CD8-positive, alpha-beta memory T cell (primary cell): ENCODE results near the gene GRAMD2A. TPM values are rescaled to one million over a fixed set of nuclear protein-coding genes. Genes with fewer than 3 reads are reported as not detected.

ENCODE experiments used
- CTCF ChIA-PET: fragments of 350-600 bp; sonication (Branson Sonifier 250); formaldehyde crosslinking; loops from one replicate; lab custom pipeline; 2021; ENCODE audit warnings: antibody characterized with exemption; lab: Charles Lee
- POLR2A ChIA-PET: fragments of 350-600 bp; sonication (Branson Sonifier 250); formaldehyde crosslinking; loops from one replicate; lab custom pipeline; 2021; ENCODE audit warnings: antibody characterized with exemption; lab: Charles Lee
- DNase-seq, 5 donors: peaks; one replicate each; pipeline versions ENCODE4 v3.0.0 to v3.0.0-alpha.2; 2020 to 2022; ENCODE audit warnings: mixed read lengths in 1 of 5
- H3K27ac ChIP-seq: one replicate; pipeline ENCODE4 v1.7.0; 2013; ENCODE audit warnings: low read depth, mild to moderate bottlenecking, low read length, moderate library complexity
- H3K27me3 ChIP-seq: 2 replicates; pipeline ENCODE4 v1.7.0; 2013; ENCODE audit warnings: low read length, mild to moderate bottlenecking; ENCODE audit not compliant: insufficient read depth, poor library complexity, severe bottlenecking
- H3K36me3 ChIP-seq: 2 replicates; pipeline ENCODE4 v1.7.0; 2013; ENCODE audit warnings: mild to moderate bottlenecking, low read length, moderate library complexity; ENCODE audit not compliant: insufficient read depth
- H3K4me1 ChIP-seq: 2 replicates; pipeline ENCODE4 v1.7.0; 2013; ENCODE audit warnings: mild to moderate bottlenecking, low read length, moderate library complexity; ENCODE audit not compliant: insufficient read depth
- H3K4me3 ChIP-seq: 2 replicates; pipeline ENCODE4 v1.7.0; 2013; ENCODE audit warnings: mild to moderate bottlenecking, low read length
- H3K9me3 ChIP-seq: 2 replicates; pipeline ENCODE4 v1.7.0; 2013; ENCODE audit warnings: mild to moderate bottlenecking, low read length
- H3K27ac Mint-ChIP-seq, 8 donors: one replicate each; pipeline ENCODE4 v1.8.0; 2020 to 2021; ENCODE audit warnings: mixed read lengths in 8 of 8, mild to moderate bottlenecking in 6 of 8, inconsistent platforms in 3 of 8, moderate library complexity in 3 of 8
- H3K27me3 Mint-ChIP-seq, 2 donors: one replicate each; pipeline ENCODE4 v1.8.0; 2020 to 2021; ENCODE audit warnings: mixed read lengths in 2 of 2, mild to moderate bottlenecking in 1 of 2, moderate library complexity in 1 of 2
- H3K36me3 Mint-ChIP-seq, 3 donors: one replicate each; pipeline ENCODE4 v1.8.0; 2020 to 2021; ENCODE audit warnings: mixed read lengths in 3 of 3, inconsistent platforms in 1 of 3, mild to moderate bottlenecking in 1 of 3
- H3K4me1 Mint-ChIP-seq, 3 donors: one replicate each; pipeline ENCODE4 v1.8.0; 2020 to 2021; ENCODE audit warnings: mixed read lengths in 3 of 3, inconsistent platforms in 1 of 3, mild to moderate bottlenecking in 1 of 3
- H3K4me3 Mint-ChIP-seq, 7 donors: one replicate each; pipeline ENCODE4 v1.8.0; 2020 to 2021; ENCODE audit warnings: mixed read lengths in 7 of 7, mild to moderate bottlenecking in 6 of 7, moderate library complexity in 4 of 7, inconsistent platforms in 2 of 7
- H3K9me3 Mint-ChIP-seq, 5 donors: one replicate each; pipeline ENCODE4 v1.8.0; 2020 to 2022; ENCODE audit warnings: mixed read lengths in 5 of 5, mild to moderate bottlenecking in 3 of 5, moderate library complexity in 2 of 5, inconsistent platforms in 1 of 5
- polyA plus RNA-seq: library from polyadenylated mRNA; unstranded; fragments of 300-500 nt; fragmentation: Illumina TruSeq; gene quantifications from one replicate; pipeline ENCODE4 v1.2.3, GENCODE V29; 2021
- total RNA-seq, 2 experiments: library from RNA; stranded (reverse); gene quantifications; one replicate each; pipeline ENCODE4 v1.2.3, GENCODE V29; 2021

The GRAMD2A gene
- total and polyA plus RNA-seq, 3 experiments from 2014 or later = not detected

DNA sequence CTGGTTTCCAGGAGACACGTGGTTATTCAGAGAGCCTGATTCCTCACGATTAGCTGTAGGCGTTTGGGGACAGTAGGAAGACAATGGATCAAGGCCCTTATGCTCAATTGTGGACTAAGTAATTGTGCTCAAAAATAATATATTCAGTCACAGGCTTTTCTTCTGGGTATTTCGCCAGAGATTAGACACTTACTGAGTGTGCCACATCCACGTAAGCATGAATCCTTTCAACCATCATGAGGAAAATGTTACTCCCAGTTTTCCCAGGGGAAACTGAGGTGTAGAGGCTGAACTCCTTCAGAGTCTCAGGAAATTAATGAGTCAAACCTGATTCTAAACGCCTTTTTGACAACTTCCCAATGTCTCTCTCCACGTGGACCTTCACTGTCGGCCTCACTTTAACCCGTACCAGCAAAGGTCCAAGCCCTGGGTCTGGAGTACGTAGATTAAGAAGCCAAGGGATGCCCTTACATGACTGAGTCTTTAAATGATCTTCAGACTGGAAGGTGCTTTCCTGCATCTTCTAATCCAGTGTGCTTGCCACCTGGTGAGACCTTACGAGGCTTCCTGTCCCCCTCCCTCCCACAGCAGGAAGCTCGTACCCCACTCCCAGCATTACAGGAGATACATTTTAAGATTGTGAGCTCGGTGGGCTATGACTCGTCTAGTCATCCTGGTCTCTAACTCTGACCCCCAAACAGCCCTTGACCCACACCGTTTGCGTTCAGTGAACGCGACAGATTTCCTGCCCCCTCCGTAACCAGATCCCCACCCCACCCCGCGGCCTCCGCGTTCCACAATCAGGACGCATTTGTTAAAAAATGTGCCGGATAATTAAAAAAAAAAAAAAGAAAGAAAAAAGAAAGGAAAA lies 31.7 kb upstream of the GRAMD2A start:
- Mint-ChIP-seq H3K9me3 (no peaks in the 10 kb centered on the region), H3K27me3 (peaks cover 0 to 1% of the 10 kb centered on the region in 2 donors), H3K4me3 (peak overlapping the region; percentile 91 to 100 (median 99)), H3K36me3 (peaks cover 0 to 20% (median 0%) of the 10 kb centered on the region in 3 donors), H3K4me1 (peaks cover 54 to 63% (median 60%) of the 10 kb centered on the region in 3 donors), H3K27ac (peak overlapping the region; percentile 83 to 100 (median 98))
- Histone ChIP-seq H3K9me3 (no peaks in the 10 kb centered on the region), H3K4me1 (peaks cover 56% of the 10 kb centered on the region), H3K27me3 (no peaks in the 10 kb centered on the region), H3K36me3 (no peaks in the 10 kb centered on the region), H3K27ac (peak overlapping the region; percentile 86), H3K4me3 (peak overlapping the region; percentile 63)
- ChIA-PET POLR2A (interaction anchor here (1.3 to 1.6 kb wide), 2 partner anchors 12 to 146 kb away, joined by 4 to 6 read pairs; partner anchors contain the start of gene HEXA), CTCF (interaction anchor here (1.2 to 5.0 kb wide), 2 partner anchors 30 to 44 kb away, joined by 6 to 51 read pairs; partner anchors contain the start of gene GRAMD2A)
- DNase-seq = peak; percentile 24 to 60 (median 40)

DNA sequence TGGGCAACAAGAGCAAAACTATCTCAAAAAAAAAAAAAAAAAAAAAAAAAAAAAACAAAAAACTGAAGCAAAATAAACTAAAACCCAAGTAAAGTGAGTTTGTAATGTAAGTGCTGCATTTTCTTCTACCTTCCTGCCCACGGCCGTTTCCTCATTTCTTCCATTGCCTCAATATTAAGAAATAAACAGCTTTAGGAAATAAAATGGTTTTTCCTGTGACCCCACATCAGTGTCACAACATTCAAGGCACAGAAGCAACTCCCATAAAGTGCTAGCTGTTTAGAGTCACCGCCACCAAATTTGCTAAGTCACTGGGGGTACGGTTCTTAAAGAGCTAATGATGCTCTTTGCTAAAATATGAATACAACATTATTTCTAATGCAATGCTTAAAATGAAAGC lies 30.1 kb upstream of the GRAMD2A start:
- Mint-ChIP-seq H3K4me3 (peak overlapping the region; percentile 91 to 100 (median 99)), H3K36me3 (peaks cover 3 to 34% (median 5%) of the 10 kb centered on the region in 3 donors), H3K27ac (peak overlapping the region; percentile 83 to 100 (median 96)), H3K27me3 (peaks cover 0 to 1% of the 10 kb centered on the region in 2 donors), H3K9me3 (no peaks in the 10 kb centered on the region), H3K4me1 (peaks cover 66 to 75% (median 73%) of the 10 kb centered on the region in 3 donors)
- no peaks in the 10 kb centered on the region for H3K27me3 ChIP-seq
- H3K4me1 ChIP-seq = peaks cover 64% of the 10 kb centered on the region
- DNase-seq = peak in 1 of 5 donors; percentile 48
- no peaks in the 10 kb centered on the region for H3K36me3 ChIP-seq
- peak overlapping the region; percentile 60 for H3K27ac ChIP-seq
- no peaks in the 10 kb centered on the region for H3K9me3 ChIP-seq
- CTCF ChIA-PET = interaction anchor here (1.2 to 5.0 kb wide), 8 partner anchors 15 to 458 kb away, joined by 3 to 51 read pairs (median 6); partner anchors contain the start of genes BBS4, GRAMD2A, HEXA and HIGD2B
- H3K4me3 ChIP-seq = peak overlapping the region; percentile 63
- POLR2A ChIA-PET = interaction anchor here (0.6 to 2.3 kb wide), 6 partner anchors 11 to 556 kb away, joined by 3 to 7 read pairs (median 3); partner anchors contain the start of genes ADPGK, ARIH1 and HEXA

DNA sequence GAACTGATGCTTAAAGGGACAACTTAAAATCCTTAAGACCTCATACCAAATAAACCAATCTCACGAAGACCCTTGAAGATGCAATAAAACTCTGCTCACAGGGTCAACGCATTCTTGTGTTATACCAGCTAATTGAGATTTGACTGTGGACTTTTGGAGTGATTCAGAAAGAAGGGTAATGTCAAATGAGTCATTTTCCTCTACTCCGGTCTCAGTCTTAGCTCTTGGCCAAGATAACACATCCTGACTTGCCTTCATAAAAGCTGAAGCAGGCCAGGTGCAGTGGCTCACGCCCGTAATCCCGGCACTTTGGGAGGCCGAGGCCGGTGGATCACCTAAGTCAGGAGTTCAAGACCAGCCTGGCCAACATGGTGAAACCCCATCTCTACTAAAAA lies 29.6 kb upstream of the GRAMD2A start:
- Mint-ChIP-seq H3K4me3 (peak overlapping the region; percentile 66 to 99 (median 79)), H3K36me3 (peaks cover 3 to 39% (median 5%) of the 10 kb centered on the region in 3 donors), H3K9me3 (no peaks in the 10 kb centered on the region), H3K4me1 (peaks cover 67 to 75% (median 73%) of the 10 kb centered on the region in 3 donors), H3K27ac (peak overlapping the region; percentile 91 to 100 (median 96)), H3K27me3 (peaks cover 0 to 1% of the 10 kb centered on the region in 2 donors)
- Histone ChIP-seq H3K36me3 (no peaks in the 10 kb centered on the region), H3K27me3 (no peaks in the 10 kb centered on the region), H3K4me1 (peaks cover 64% of the 10 kb centered on the region), H3K4me3 (peak overlapping the region; percentile 54), H3K9me3 (no peaks in the 10 kb centered on the region), H3K27ac (peak overlapping the region; percentile 60)
- POLR2A ChIA-PET = interaction anchor here (0.6 to 2.3 kb wide), 5 partner anchors 29 to 557 kb away, joined by 3 to 7 read pairs (median 3); partner anchors contain the start of genes ADPGK, ARIH1, GRAMD2A and HEXA
- CTCF ChIA-PET = interaction anchor here (0.7 to 5.0 kb wide), 16 partner anchors 9 to 459 kb away, joined by 3 to 51 read pairs (median 4); partner anchors contain the start of genes BBS4, GRAMD2A, HEXA and HIGD2B
- peak in 2 of 5 donors; percentile 7 to 59 for DNase-seq

DNA sequence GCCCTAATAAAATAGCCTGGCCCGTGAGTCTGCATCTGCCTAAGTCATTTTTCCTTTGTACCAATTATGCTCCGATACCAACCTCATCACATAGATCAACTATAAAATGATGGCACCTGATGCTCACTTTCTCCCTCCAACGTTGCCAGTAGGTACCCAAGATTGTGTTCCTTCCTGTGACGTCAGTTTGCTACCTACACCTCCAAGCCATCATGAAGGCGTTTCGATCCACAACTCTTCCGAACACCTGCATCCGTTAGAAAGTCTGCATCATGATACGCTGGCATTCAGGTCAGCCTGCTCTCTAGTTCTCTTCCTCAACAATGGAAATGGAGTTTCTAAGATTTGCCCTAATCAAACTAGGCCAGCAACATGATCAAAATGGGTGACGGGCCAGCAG lies 25.7 kb upstream of the GRAMD2A start:
- H3K4me3 ChIP-seq = no peak overlapping the region
- H3K27ac ChIP-seq = no peak overlapping the region
- Mint-ChIP-seq H3K9me3 (no peaks in the 10 kb centered on the region), H3K27me3 (no peaks in the 10 kb centered on the region), H3K36me3 (peaks cover 5 to 58% (median 9%) of the 10 kb centered on the region in 3 donors), H3K27ac (peak overlapping the region in 4 of 8 donors; percentile 1 to 57 (median 30)), H3K4me3 (no peak overlapping the region), H3K4me1 (peaks cover 73 to 86% (median 84%) of the 10 kb centered on the region in 3 donors)
- peaks cover 22% of the 10 kb centered on the region for H3K36me3 ChIP-seq
- no peak for DNase-seq
- H3K27me3 ChIP-seq = no peaks in the 10 kb centered on the region
- peaks cover 55% of the 10 kb centered on the region for H3K4me1 ChIP-seq
- no peaks in the 10 kb centered on the region for H3K9me3 ChIP-seq
- ChIA-PET POLR2A (interaction anchor here (0.7 kb wide), 1 partner anchor 60 kb away, joined by 3 read pairs; no protein-coding TSS in a partner anchor), CTCF (no interaction called here)

DNA sequence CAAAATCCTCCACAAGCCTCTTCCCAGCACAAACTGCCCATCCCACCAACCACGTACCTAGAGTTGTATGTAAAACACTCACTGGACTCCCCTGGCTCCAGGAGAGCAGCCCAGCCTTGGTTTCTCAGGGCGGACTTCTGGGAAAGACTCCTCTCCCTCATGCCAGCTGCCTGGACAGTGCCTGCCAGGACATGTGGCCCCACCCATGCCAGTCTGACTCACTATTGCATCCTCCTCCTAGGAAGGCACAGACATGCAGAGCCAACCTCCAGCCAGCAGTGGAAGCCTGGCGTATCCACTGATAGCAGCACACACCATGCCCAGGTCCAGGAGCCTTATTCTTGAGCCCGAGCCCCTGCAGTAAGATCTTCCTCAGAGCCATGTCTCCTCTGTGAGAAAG lies 24.8 kb upstream of the GRAMD2A start:
- no peaks in the 10 kb centered on the region for H3K9me3 Mint-ChIP-seq
- no peak overlapping the region for H3K4me3 Mint-ChIP-seq
- peaks cover 29% of the 10 kb centered on the region for H3K36me3 ChIP-seq
- H3K36me3 Mint-ChIP-seq = peaks cover 5 to 66% (median 9%) of the 10 kb centered on the region in 3 donors
- ChIA-PET POLR2A (interaction anchor here (0.9 kb wide), 1 partner anchor 9 kb away, joined by 3 read pairs; no protein-coding TSS in a partner anchor), CTCF (interaction anchor here (1.3 to 2.0 kb wide), 3 partner anchors 21 to 49 kb away, joined by 3 to 8 read pairs (median 3); no protein-coding TSS in a partner anchor)
- H3K27me3 Mint-ChIP-seq = no peaks in the 10 kb centered on the region
- H3K27ac Mint-ChIP-seq = peak overlapping the region in 7 of 8 donors; percentile 30 to 78 (median 58)
- H3K4me1 ChIP-seq = peaks cover 46% of the 10 kb centered on the region
- H3K27ac ChIP-seq = no peak overlapping the region
- H3K27me3 ChIP-seq = no peaks in the 10 kb centered on the region
- no peaks in the 10 kb centered on the region for H3K9me3 ChIP-seq
- H3K4me3 ChIP-seq = no peak overlapping the region
- H3K4me1 Mint-ChIP-seq = peaks cover 66 to 78% (median 77%) of the 10 kb centered on the region in 3 donors
- no peak for DNase-seq

DNA sequence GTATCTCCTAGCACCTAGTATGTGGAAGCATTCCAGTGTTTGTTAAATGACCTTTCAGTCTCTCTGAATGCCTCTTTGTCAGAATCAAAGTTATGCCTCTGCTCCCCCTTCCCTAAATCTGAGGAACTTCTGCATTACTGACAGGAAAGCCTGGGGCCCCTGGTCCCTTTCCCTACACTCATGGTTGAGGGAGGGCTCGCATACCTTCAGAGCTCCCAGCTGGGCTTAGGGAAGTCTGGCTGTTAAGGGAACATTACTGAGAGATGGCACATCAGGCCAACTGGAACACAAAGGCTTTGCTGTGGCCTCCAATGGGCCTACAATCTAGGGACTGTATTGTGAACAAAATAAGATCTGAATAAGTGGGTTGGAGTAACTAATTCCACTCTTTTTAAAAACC lies 23.1 kb upstream of the GRAMD2A start:
- Mint-ChIP-seq H3K4me1 (peaks cover 52 to 62% (median 62%) of the 10 kb centered on the region in 3 donors), H3K36me3 (peaks cover 5 to 80% (median 9%) of the 10 kb centered on the region in 3 donors), H3K9me3 (no peaks in the 10 kb centered on the region), H3K27ac (peak overlapping the region; percentile 7 to 81 (median 54)), H3K4me3 (peak overlapping the region in 1 of 7 donors; percentile 23), H3K27me3 (no peaks in the 10 kb centered on the region)
- Histone ChIP-seq H3K9me3 (no peaks in the 10 kb centered on the region), H3K36me3 (peaks cover 45% of the 10 kb centered on the region), H3K4me1 (peaks cover 30% of the 10 kb centered on the region), H3K27ac (no peak overlapping the region), H3K27me3 (no peaks in the 10 kb centered on the region), H3K4me3 (no peak overlapping the region)
- CTCF ChIA-PET = interaction anchor here (0.7 kb wide), 1 partner anchor 21 kb away, joined by 3 read pairs; no protein-coding TSS in a partner anchor
- DNase-seq = no peak
- POLR2A ChIA-PET = no interaction called here

DNA sequence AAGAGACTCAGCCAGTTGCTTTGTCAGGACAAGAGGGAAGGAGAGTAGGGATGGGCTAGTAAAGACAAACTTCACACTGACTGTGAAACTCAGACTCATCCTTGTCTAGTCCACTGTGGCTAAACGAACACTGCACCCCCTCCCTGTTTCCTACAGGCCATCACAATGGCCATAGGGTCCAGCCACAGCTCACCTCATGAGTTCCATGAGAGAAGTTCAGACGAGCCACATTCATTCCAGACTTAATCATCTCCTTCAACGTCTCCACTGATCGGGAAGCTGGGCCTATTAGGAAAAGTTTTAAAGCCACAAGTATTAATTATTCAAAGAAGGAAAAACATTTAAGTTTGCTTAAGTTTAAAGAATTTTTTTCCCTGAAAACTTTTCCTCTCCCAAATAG lies 19.6 kb upstream of the GRAMD2A start:
- Mint-ChIP-seq H3K27me3 (no peaks in the 10 kb centered on the region), H3K27ac (peak overlapping the region in 5 of 8 donors; percentile 23 to 56 (median 42)), H3K4me1 (peaks cover 25 to 33% (median 32%) of the 10 kb centered on the region in 3 donors), H3K36me3 (peaks cover 0 to 84% (median 14%) of the 10 kb centered on the region in 3 donors), H3K4me3 (no peak overlapping the region), H3K9me3 (no peaks in the 10 kb centered on the region)
- Histone ChIP-seq H3K27ac (no peak overlapping the region), H3K36me3 (peaks cover 61% of the 10 kb centered on the region), H3K4me1 (peaks cover 7% of the 10 kb centered on the region), H3K4me3 (no peak overlapping the region), H3K9me3 (no peaks in the 10 kb centered on the region), H3K27me3 (no peaks in the 10 kb centered on the region)
- ChIA-PET POLR2A (interaction anchor here (1.0 to 1.1 kb wide), 2 partner anchors 11 to 15 kb away, joined by 3 to 5 read pairs; no protein-coding TSS in a partner anchor), CTCF (interaction anchor here (1.7 to 2.4 kb wide), 2 partner anchors 9 to 17 kb away, joined by 4 to 12 read pairs; no protein-coding TSS in a partner anchor)
- no peak for DNase-seq
